ENCODE results near the gene DOCK2. TPM values are rescaled to one million over a fixed set of nuclear protein-coding genes. Genes with fewer than 3 reads are reported as not detected.

The DOCK2 gene
- total and polyA plus RNA-seq, 2 of the 8 experiments (the other 6 are each of a cell fraction or from before 2014, with no cell fraction given) = 3.9 to 5.7 TPM

DNA sequence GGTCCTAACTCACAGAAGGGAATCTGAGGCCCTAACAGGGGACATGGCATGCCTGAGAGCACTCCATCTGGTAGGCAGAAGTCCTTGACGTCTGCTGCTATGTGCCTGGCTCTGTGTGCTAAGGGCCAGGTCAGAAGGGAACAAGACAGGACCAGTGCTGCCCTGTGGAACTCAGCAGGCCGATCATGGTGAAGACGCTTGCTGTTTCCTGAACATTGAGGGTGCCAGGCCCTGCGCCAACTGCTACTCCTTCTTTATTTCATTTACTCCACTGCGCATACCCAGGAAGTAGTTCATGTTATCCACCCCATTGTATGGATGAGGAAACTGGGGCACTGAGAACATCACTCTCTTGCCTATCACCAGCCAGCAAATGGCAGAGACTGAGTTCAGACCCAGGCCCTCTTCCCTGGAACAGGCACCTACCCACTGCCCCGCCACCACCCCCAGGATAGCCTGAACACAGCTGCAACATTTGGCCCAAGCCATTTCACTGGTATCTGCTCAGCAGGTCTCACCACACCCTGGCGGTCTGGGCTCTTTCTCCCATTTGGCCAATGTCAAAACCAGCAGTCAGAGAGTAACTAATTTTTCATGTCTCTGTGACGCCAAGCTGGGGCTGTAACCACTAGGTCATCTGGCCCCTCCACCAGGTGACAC is 443.8 kb downstream of the DOCK2 start (continued):
- TF ChIP-seq RXRA (IDR thresholded peaks at IDR 0.05; ENCODE audit: insufficient read depth, low read depth, low read length) (no peak), TAF7 (optimal IDR thresholded peaks at IDR 0.05; ENCODE audit: borderline replicate concordance, low read depth, low read length) (no peak)
